Gastroesophageal sphincter (tissue), 4 donors: ENCODE measurements around the gene GAS2. TPM values are rescaled to one million over a fixed set of nuclear protein-coding genes. Genes with fewer than 3 reads are reported as not detected.

ENCODE experiments used
- ATAC-seq: fragments of 150-250 bp; one replicate; pipeline ENCODE4 v1.9.1; 2016; ENCODE audit warnings: mild to moderate bottlenecking, moderate library complexity
- H3K27ac ChIP-seq, 4 donors: fragments of 200-600 bp; sonication (generic) in 3 of 4; 1 replicate in 3 of 4; 2 replicates in 1 of 4; pipeline ENCODE4 v1.5.1; 2016 to 2019
- H3K27me3 ChIP-seq: fragments of 200-600 bp; sonication (generic); one replicate; pipeline ENCODE4 v1.5.1; 2019
- H3K36me3 ChIP-seq, 2 donors: fragments of 200-600 bp; sonication (generic); one replicate each; pipeline ENCODE4 v1.5.1; 2019; ENCODE audit warnings: control low read depth in 1 of 2
- H3K4me1 ChIP-seq, 3 donors: fragments of 200-600 bp; sonication (generic); 1 replicate in 2 of 3; 2 replicates in 1 of 3; pipeline ENCODE4 v1.5.1; 2016 to 2019; ENCODE audit warnings: control low read depth in 2 of 3
- H3K4me3 ChIP-seq, 2 donors: fragments of 200-600 bp; sonication (generic); one replicate each; pipeline ENCODE4 v1.5.1; 2019; ENCODE audit warnings: mild to moderate bottlenecking in 1 of 2, moderate library complexity in 1 of 2
- H3K9me3 ChIP-seq, 3 donors: fragments of 200-600 bp; sonication (generic); one replicate each; pipeline ENCODE4 v1.5.1; 2017 to 2019; ENCODE audit warnings: control low read depth in 2 of 3
- EP300 ChIP-seq: sonication (generic); formaldehyde crosslinking; IDR thresholded peaks from one replicate; pipeline ENCODE4 v1.6.1; 2017; ENCODE audit warnings: antibody characterized with exemption, mild to moderate bottlenecking
- POLR2A ChIP-seq, 2 donors: fragments of 450-650 bp; IDR thresholded peaks; one replicate each; pipeline ENCODE4 v1.6.1; 2017; ENCODE audit warnings: antibody characterized with exemption in 2 of 2, mild to moderate bottlenecking in 2 of 2, moderate library complexity in 1 of 2
- POLR2AphosphoS5 ChIP-seq: sonication (generic); formaldehyde crosslinking; IDR thresholded peaks from one replicate; pipeline ENCODE4 v1.6.1; 2017; ENCODE audit warnings: antibody characterized with exemption
- WGBS, 2 donors: methylation state at CpG; one replicate each; pipeline ENCODE4 v1.1.5; 2018; ENCODE audit warnings: low coverage in 1 of 2; 5-methylcytosine and 5-hydroxymethylcytosine counted together
- total RNA-seq, 4 donors: library from RNA; depleted of rRNA; stranded (reverse); fragments of >200 nt; gene quantifications; one replicate each; pipeline ENCODE4 v1.1.0, GENCODE V29; 2016
- TF ChIP-seq, protein P1 (sequence below), 4 experiments: fragments of 200-600 bp in 2 of 4; fragments of 450-650 bp in 2 of 4; sonication (generic) in 1 of 4; IDR thresholded peaks; one replicate each; pipeline ENCODE4 v1.5.1; 2017 to 2019; ENCODE audit warnings: antibody characterized with exemption in 4 of 4, mild to moderate bottlenecking in 2 of 4, moderate library complexity in 2 of 4

The GAS2 gene
- total RNA-seq, 4 donors from 2014 or later: 0.67 to 1.4 (median 0.86) TPM

DNA sequence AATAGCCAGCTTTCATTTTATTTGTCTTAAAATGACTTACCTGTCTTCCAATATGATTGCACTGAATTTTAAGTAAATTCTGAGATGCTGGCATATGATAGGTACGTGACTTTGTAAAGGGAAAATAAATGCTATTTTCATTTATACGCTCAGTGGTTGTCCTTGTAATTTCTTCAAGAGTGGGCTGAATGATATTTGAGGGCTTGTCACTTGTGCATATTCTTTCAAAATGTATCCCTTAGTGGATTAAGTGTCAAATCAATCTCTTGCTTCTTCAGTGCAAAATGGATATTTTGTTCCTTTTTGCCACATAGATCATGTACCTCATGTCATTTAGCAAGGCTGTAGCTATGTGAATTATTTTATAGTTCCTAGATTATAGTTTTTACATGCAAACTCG is 56.9 kb downstream of the GAS2 start:
- Histone ChIP-seq H3K9me3 (no peaks in the 10 kb centered on the region), H3K27me3 (no peaks in the 10 kb centered on the region), H3K4me3 (no peak overlapping the region), H3K4me1 (no peaks in the 10 kb centered on the region), H3K36me3 (no peaks in the 10 kb centered on the region), H3K27ac (no peak overlapping the region)
- WGBS, 2 donors: 81 to 86% methylated on average over 3 of the region's 3 CpGs
- TF ChIP-seq POLR2A (IDR thresholded peaks at IDR 0.05) (no peak), POLR2AphosphoS5 (no peak), EP300 (no peak)
- TF ChIP-seq, protein P1, sequence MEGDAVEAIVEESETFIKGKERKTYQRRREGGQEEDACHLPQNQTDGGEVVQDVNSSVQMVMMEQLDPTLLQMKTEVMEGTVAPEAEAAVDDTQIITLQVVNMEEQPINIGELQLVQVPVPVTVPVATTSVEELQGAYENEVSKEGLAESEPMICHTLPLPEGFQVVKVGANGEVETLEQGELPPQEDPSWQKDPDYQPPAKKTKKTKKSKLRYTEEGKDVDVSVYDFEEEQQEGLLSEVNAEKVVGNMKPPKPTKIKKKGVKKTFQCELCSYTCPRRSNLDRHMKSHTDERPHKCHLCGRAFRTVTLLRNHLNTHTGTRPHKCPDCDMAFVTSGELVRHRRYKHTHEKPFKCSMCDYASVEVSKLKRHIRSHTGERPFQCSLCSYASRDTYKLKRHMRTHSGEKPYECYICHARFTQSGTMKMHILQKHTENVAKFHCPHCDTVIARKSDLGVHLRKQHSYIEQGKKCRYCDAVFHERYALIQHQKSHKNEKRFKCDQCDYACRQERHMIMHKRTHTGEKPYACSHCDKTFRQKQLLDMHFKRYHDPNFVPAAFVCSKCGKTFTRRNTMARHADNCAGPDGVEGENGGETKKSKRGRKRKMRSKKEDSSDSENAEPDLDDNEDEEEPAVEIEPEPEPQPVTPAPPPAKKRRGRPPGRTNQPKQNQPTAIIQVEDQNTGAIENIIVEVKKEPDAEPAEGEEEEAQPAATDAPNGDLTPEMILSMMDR (IDR thresholded peaks at IDR 0.05): no peak
- ATAC-seq: no peak

DNA sequence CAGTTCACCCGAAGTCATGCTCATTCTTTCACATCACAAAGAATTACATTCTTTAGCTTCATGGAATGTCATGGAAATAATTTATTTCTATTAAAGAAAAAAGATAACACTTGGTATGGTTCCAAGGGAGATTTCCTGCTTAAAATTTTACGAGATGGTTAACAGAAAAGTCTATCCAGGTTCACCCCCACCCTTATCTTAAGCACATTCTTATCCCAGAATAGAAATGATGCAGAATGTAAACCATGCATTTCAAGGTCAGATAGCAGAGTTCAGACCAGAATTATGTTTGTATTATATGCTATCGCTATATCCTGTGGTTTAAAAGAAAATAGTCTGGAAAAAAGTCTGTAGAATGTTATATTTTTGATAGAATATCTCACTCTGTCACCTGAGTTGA is 58.7 kb downstream of the GAS2 start:
- Histone ChIP-seq H3K36me3 (no peaks in the 10 kb centered on the region), H3K4me3 (no peak overlapping the region), H3K4me1 (no peaks in the 10 kb centered on the region), H3K27ac (no peak overlapping the region), H3K27me3 (no peaks in the 10 kb centered on the region), H3K9me3 (no peaks in the 10 kb centered on the region)
- no peak for ATAC-seq
- 15 to 32% methylated on average over 3 of the region's 3 CpGs for WGBS, 2 donors
- TF ChIP-seq POLR2A (IDR thresholded peaks at IDR 0.05) (no peak), EP300 (no peak), POLR2AphosphoS5 (no peak)
- TF ChIP-seq, protein P1 (IDR thresholded peaks at IDR 0.05): no peak

DNA sequence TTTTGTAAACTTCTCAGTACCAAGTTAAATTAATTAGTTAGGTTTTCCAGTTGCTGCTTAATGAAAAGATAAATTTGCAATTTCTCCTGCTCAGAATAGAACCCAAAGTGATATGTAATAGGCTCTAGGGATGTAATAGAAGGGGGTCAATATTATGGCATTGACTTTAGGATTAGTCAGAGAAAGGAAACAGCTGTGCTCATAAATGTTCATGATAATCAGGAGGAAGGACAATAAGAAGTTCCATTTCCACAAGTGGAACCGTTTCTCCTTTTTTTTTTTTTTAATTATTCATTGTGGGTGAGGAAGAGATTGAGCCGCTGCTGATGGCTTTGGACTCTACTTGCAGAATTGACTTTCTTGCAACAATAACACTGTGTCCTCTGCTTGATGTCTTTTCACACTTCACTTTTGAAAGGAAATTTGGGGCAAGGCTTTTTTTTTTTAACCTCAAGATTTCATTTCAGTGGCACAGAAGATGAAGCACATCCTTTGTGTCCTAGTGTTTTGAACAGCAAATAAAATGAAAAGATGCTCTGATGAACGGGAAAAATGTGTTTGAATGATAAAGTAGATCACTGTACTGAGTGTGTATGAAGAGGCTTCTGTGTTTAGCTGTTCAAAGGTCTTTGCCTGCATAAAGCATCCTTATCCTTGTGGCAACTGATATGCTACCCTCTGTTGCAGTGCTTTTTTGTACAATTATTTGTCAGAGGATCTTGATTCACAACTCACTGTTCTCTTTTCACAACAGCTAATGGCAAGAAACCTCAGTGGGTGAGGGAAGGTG is 62.4 kb downstream of the GAS2 start:
- H3K36me3 ChIP-seq: no peaks in the 10 kb centered on the region
- H3K27ac ChIP-seq: no peak overlapping the region
- no peaks in the 10 kb centered on the region for H3K9me3 ChIP-seq
- TF ChIP-seq POLR2AphosphoS5: no peak
- TF ChIP-seq, protein P1 (IDR thresholded peaks at IDR 0.05): no peak
- no peak for TF ChIP-seq EP300
- TF ChIP-seq POLR2A (IDR thresholded peaks at IDR 0.05): no peak
- WGBS, 2 donors: 44 to 64% methylated on average over 3 of the region's 3 CpGs
- no peaks in the 10 kb centered on the region for H3K4me1 ChIP-seq
- H3K4me3 ChIP-seq: no peak overlapping the region
- no peak for ATAC-seq
- H3K27me3 ChIP-seq: no peaks in the 10 kb centered on the region

DNA sequence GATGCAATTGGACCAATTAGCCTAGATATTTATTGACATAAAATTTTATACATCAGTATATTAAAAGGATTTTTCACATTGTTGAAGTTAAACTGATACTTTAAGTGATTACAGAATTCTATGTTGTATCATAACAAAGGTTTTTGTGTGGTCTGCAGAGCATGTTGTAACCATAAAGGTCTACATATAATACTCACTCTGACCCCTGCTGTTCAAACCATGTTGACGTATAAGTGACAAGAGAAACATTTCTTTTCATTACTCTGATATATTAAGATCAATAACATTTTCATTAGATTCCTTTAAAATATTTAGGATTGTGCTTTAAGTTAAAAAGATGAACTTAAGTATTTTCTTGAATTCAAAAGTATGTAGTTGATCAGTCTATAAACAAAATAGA is 63.9 kb downstream of the GAS2 start:
- ATAC-seq: no peak
- Histone ChIP-seq H3K27ac (no peak overlapping the region), H3K36me3 (no peaks in the 10 kb centered on the region), H3K4me3 (no peak overlapping the region), H3K9me3 (no peaks in the 10 kb centered on the region), H3K27me3 (no peaks in the 10 kb centered on the region), H3K4me1 (no peaks in the 10 kb centered on the region)
- 22 to 45% methylated on average over 1 of the region's 1 CpG for WGBS, 2 donors
- TF ChIP-seq, protein P1 (IDR thresholded peaks at IDR 0.05): no peak
- TF ChIP-seq POLR2AphosphoS5 (no peak), POLR2A (IDR thresholded peaks at IDR 0.05) (no peak), EP300 (no peak)

DNA sequence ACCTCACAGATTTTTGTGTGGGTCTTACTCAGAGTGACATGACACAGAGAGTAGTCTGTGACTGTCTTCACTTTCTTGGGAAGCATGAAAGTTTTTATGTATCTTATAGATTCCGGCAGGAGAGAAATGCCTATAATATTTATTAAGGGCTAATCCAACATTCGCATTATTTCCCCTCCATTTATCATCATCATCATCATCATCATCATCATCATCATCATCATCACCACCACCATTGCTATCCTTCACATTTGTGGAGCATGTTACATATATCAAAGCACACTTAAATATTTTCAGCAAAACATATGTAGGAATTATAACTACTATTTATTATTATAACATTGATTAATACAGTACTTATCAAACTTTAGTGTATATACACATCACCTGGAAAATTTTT is 66.2 kb downstream of the GAS2 start:
- no peak overlapping the region for H3K27ac ChIP-seq
- no peak for ATAC-seq
- TF ChIP-seq, protein P1 (IDR thresholded peaks at IDR 0.05): no peak
- TF ChIP-seq POLR2AphosphoS5: no peak
- TF ChIP-seq POLR2A (IDR thresholded peaks at IDR 0.05): no peak
- no peak for TF ChIP-seq EP300
- H3K4me1 ChIP-seq: no peaks in the 10 kb centered on the region
- H3K9me3 ChIP-seq: no peaks in the 10 kb centered on the region
- no peaks in the 10 kb centered on the region for H3K27me3 ChIP-seq
- no peaks in the 10 kb centered on the region for H3K36me3 ChIP-seq
- no peak overlapping the region for H3K4me3 ChIP-seq
- 94% methylated on average over 1 of the region's 2 CpGs; no CpG with 5 or more reads in 1 of the 2 donors for WGBS, 2 donors
